IPS-11a (cell line): ENCODE results near the gene MMP14.
"Not testable (repeated sequence)": the region's sequence is repeated elsewhere in the genome, so short reads cannot be mapped to it uniquely, and the experiment has no call there.

Experiments used
- H3K4me3 ChIP-seq: one replicate; pipeline ENCODE4 v1.5.1; 2013; ENCODE audit warnings: low read depth, low read length, control low read depth

Gene MMP14

GRCh38 chr14:22841769-22842168 lies 5.4 kb downstream of the MMP14 start:
- H3K4me3 ChIP-seq: no peak overlapping the region

- H3K4me3 ChIP-seq: no peak overlapping the region
Measured at GRCh38 chr14:22842211-22843122, 6.1 kb downstream of the MMP14 start.

- no peak overlapping the region for H3K4me3 ChIP-seq
Measured at GRCh38 chr14:22843123-22843925, 6.9 kb downstream of the MMP14 start.

GRCh38 chr14:22844221-22845102 lies 8.1 kb downstream of the MMP14 start:
- no peak overlapping the region for H3K4me3 ChIP-seq

GRCh38 chr14:22845103-22845394 lies 8.7 kb downstream of the MMP14 start:
- no peak overlapping the region for H3K4me3 ChIP-seq

GRCh38 chr14:22845821-22846625 lies 9.6 kb downstream of the MMP14 start:
- no peak overlapping the region for H3K4me3 ChIP-seq

GRCh38 chr14:22846811-22847307 lies 10.5 kb downstream of the MMP14 start:
- H3K4me3 ChIP-seq: no peak overlapping the region

- no peak overlapping the region for H3K4me3 ChIP-seq
Measured at GRCh38 chr14:22847661-22848341, 11.4 kb downstream of the MMP14 start.

- no peak overlapping the region for H3K4me3 ChIP-seq
Measured at GRCh38 chr14:22848351-22849164, 12.2 kb downstream of the MMP14 start.

GRCh38 chr14:22849212-22849819 lies 12.9 kb downstream of the MMP14 start:
- H3K4me3 ChIP-seq: no peak overlapping the region

GRCh38 chr14:22850944-22851764 lies 14.8 kb downstream of the MMP14 start:
- no peak overlapping the region for H3K4me3 ChIP-seq

GRCh38 chr14:22852178-22852577 lies 15.8 kb downstream of the MMP14 start:
- H3K4me3 ChIP-seq: not testable (repeated sequence)

- no peak overlapping the region for H3K4me3 ChIP-seq
Measured at GRCh38 chr14:22852599-22852939, 16.2 kb downstream of the MMP14 start.

GRCh38 chr14:22852940-22853767 lies 16.8 kb downstream of the MMP14 start:
- peak overlapping the region; percentile 30 for H3K4me3 ChIP-seq

- H3K4me3 ChIP-seq: not testable (repeated sequence)
Measured at GRCh38 chr14:22854296-22854695, 17.9 kb downstream of the MMP14 start.

- no peak overlapping the region for H3K4me3 ChIP-seq
Measured at GRCh38 chr14:22854963-22855724, 18.8 kb downstream of the MMP14 start.
